ENCODE data around the gene ARHGEF28. TPM values are rescaled to one million over a fixed set of nuclear protein-coding genes. Genes with fewer than 3 reads are reported as not detected.

ARHGEF28 gene
- total and polyA plus RNA-seq, 2 of the 4 experiments (the other 2 are of a cell fraction) = 3.6 to 16.0 TPM

- Histone ChIP-seq H3K56ac (ENCODE audit: extremely low read depth, insufficient read depth, low read length) (no peak overlapping the region), H2BK5ac (ENCODE audit: low read depth, low read length, poor library complexity, severe bottlenecking) (no peak overlapping the region), H3K4ac (ENCODE audit: low read depth, low read length) (no peak overlapping the region), H3K9me1 (ENCODE audit: insufficient read depth, low read length) (peaks cover 21% of the 10 kb centered on the region), H4K20me1 (ENCODE audit: insufficient read depth, low read length) (no peaks in the 10 kb centered on the region), H4K91ac (ENCODE audit: insufficient read depth, low read depth, low read length) (no peak overlapping the region; the same call in 1 of the 2 replicates), H3K4me3 (ENCODE audit: insufficient read depth, low read depth, low read length) (no peak overlapping the region), H3K4me2 (ENCODE audit: low read depth, low read length) (no peak overlapping the region), H3K4me1 (ENCODE audit: control insufficient read depth, insufficient read depth, low read length) (peaks cover 4% of the 10 kb centered on the region), H2AK5ac (ENCODE audit: low read depth, low read length) (no peak overlapping the region), H2BK120ac (ENCODE audit: low read depth, low read length) (no peak overlapping the region), H3K14ac (replicated peaks; ENCODE audit: low read depth, low read length) (no peak overlapping the region), H3K23ac (ENCODE audit: low read depth, low read length) (no peak overlapping the region), H4K5ac (ENCODE audit: low read depth, low read length) (no peak overlapping the region), H3K27ac (ENCODE audit: insufficient read depth, low read length) (no peak overlapping the region), H2BK15ac (ENCODE audit: low read depth, low read length) (no peak overlapping the region), H3K36me3 (ENCODE audit: control insufficient read depth, insufficient read depth, low read length) (no peaks in the 10 kb centered on the region; the same call in 1 of the 2 replicates), H3K27me3 (ENCODE audit: control insufficient read depth, insufficient read depth, low read length) (no peaks in the 10 kb centered on the region), H3K9ac (ENCODE audit: low read depth, low read length) (no peak overlapping the region), H3K18ac (ENCODE audit: low read depth, low read length) (no peak overlapping the region), H2BK20ac (ENCODE audit: low read depth, low read length) (no peak overlapping the region), H4K8ac (ENCODE audit: low read depth in 2 of 2, low read length in 2 of 2) (no peak overlapping the region), H3K79me1 (ENCODE audit: low read depth in 1 of 2, low read length in 2 of 2) (peaks cover 0 to 6% of the 10 kb centered on the region in 2 experiments; a peak in 2 of 4 replicates), H3K9me3 (ENCODE audit: control insufficient read depth, insufficient read depth, low read length) (no peaks in the 10 kb centered on the region), H2AK9ac (replicated peaks; ENCODE audit: low read depth, low read length, poor library complexity) (no peak overlapping the region), H2AFZ (replicated peaks; ENCODE audit: low read length, poor library complexity) (no peak overlapping the region)
- no peak for TF ChIP-seq RAD21 (IDR thresholded peaks at IDR 0.05; ENCODE audit: low read length)
- no peak for TF ChIP-seq FOS (IDR thresholded peaks at IDR 0.05; ENCODE audit: low read depth, low read length)
- no peak for TF ChIP-seq BHLHE40 (IDR thresholded peaks at IDR 0.05; ENCODE audit: low read depth, low read length)
- no peak for TF ChIP-seq NFE2L2 (IDR thresholded peaks at IDR 0.05; ENCODE audit: low read depth, low read length)
- no peak for TF ChIP-seq MXI1 (IDR thresholded peaks at IDR 0.05; ENCODE audit: borderline replicate concordance, low read depth, low read length)
- TF ChIP-seq CHD1 (IDR thresholded peaks at IDR 0.05; ENCODE audit: low read depth, low read length) = no peak
- TF ChIP-seq RCOR1 (IDR thresholded peaks at IDR 0.05; ENCODE audit: insufficient replicate concordance, low read length) = no peak
- TF ChIP-seq, protein P1, sequence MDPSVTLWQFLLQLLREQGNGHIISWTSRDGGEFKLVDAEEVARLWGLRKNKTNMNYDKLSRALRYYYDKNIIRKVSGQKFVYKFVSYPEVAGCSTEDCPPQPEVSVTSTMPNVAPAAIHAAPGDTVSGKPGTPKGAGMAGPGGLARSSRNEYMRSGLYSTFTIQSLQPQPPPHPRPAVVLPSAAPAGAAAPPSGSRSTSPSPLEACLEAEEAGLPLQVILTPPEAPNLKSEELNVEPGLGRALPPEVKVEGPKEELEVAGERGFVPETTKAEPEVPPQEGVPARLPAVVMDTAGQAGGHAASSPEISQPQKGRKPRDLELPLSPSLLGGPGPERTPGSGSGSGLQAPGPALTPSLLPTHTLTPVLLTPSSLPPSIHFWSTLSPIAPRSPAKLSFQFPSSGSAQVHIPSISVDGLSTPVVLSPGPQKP (IDR thresholded peaks at IDR 0.05; ENCODE audit: borderline replicate concordance, low read depth, low read length) = no peak
- TF ChIP-seq CEBPB (IDR thresholded peaks at IDR 0.05; ENCODE audit: low read depth, low read length) = no peak
- TF ChIP-seq SMC3 (IDR thresholded peaks at IDR 0.05; ENCODE audit: low read depth, low read length) = no peak
- no peak for TF ChIP-seq MAFK (IDR thresholded peaks at IDR 0.05; ENCODE audit: low read depth, low read length)
- TF ChIP-seq MAZ (IDR thresholded peaks at IDR 0.05; ENCODE audit: borderline replicate concordance, low read depth, low read length) = no peak
- TF ChIP-seq CTCF (conservative IDR thresholded peaks at IDR 0.05; ENCODE audit: low read depth, low read length) = no peak
- TF ChIP-seq, protein P2, sequence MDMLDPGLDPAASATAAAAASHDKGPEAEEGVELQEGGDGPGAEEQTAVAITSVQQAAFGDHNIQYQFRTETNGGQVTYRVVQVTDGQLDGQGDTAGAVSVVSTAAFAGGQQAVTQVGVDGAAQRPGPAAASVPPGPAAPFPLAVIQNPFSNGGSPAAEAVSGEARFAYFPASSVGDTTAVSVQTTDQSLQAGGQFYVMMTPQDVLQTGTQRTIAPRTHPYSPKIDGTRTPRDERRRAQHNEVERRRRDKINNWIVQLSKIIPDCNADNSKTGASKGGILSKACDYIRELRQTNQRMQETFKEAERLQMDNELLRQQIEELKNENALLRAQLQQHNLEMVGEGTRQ (IDR thresholded peaks at IDR 0.05; ENCODE audit: low read depth, low read length) = no peak
- TF ChIP-seq POLR2A (IDR thresholded peaks at IDR 0.05; ENCODE audit: low read depth, low read length) = no peak
- TF ChIP-seq RFX5 (IDR thresholded peaks at IDR 0.05; ENCODE audit: low read depth, low read length) = no peak
- intact Hi-C loops (cut with micrococcal nuclease) (no loop called here), in situ Hi-C loops (cut with MboI; ENCODE audit: low sequenced_read_pairs) (no loop called here), dilution Hi-C loops (cut with HindIII; ENCODE audit: low sequenced_read_pairs, unreplicated experiment) (no loop called here)
- ChIA-PET POLR2A (ENCODE audit: unreplicated experiment) (no interaction called here), CTCF (no interaction called here)
- DNase-seq (no peak), ATAC-seq (ENCODE audit: low read depth) (no peak)
- no TSS peak for BruUV-seq (replicated peaks)
- WGBS, 2 experiments (ENCODE audit: extremely low coverage in 2 of 2, insufficient read length in 1 of 2) = no CpG with 5 or more reads among the region's 4 CpGs
Measured at GRCh38 chr5:73890569-73890968, 264.6 kb downstream of the ARHGEF28 start.
